H1 (cell line): ENCODE measurements around the gene NOLC1. TPM values are rescaled to one million over a fixed set of nuclear protein-coding genes. Genes with fewer than 3 reads are reported as not detected.

Experiments used
- ASH2L ChIP-seq: fragments of 200-600, 300-600 bp; sonication (generic); IDR thresholded peaks from one replicate; pipeline ENCODE4 v1.7.1; 2017; ENCODE audit warnings: low read length
- BACH1 ChIP-seq: IDR thresholded peaks from 2 replicates; pipeline ENCODE4 v1.6.1; 2012; ENCODE audit warnings: low read length, improper control_type of control experiment
- BRCA1 ChIP-seq: IDR thresholded peaks from 2 replicates; pipeline ENCODE4 v1.6.1; 2012; ENCODE audit warnings: low read depth, low read length, improper control_type of control experiment
- CHD1 ChIP-seq: IDR thresholded peaks from 2 replicates; pipeline ENCODE4 v1.6.1; 2012; ENCODE audit warnings: low read depth, low read length, improper control_type of control experiment
- CTBP2 ChIP-seq: IDR thresholded peaks from 2 replicates; pipeline ENCODE4 v1.7.0; 2011; ENCODE audit warnings: borderline replicate concordance, mild to moderate bottlenecking, moderate library complexity, mixed read lengths, low read length; ENCODE audit not compliant: insufficient read depth, insufficient read length
- FOSL1 ChIP-seq: IDR thresholded peaks from 2 replicates; pipeline ENCODE4 v1.6.1; 2011; ENCODE audit warnings: mild to moderate bottlenecking, low read depth, low read length, moderate library complexity; ENCODE audit not compliant: insufficient read depth
- JUND ChIP-seq: IDR thresholded peaks from 2 replicates; pipeline ENCODE4 v1.6.1; 2011; ENCODE audit warnings: mild to moderate bottlenecking, improper control_type of control experiment, low read length
- KDM4A ChIP-seq: IDR thresholded peaks from one replicate; pipeline ENCODE4 v1.7.1; 2012; ENCODE audit warnings: low read depth, mild to moderate bottlenecking, moderate library complexity, low read length, inconsistent platforms; ENCODE audit not compliant: severe bottlenecking
- KDM5A ChIP-seq: fragments of 200-600 bp; IDR thresholded peaks from 2 replicates; pipeline ENCODE4 v1.7.1; 2012; ENCODE audit warnings: mild to moderate bottlenecking, low read length, inconsistent platforms, mixed read lengths
- NANOG ChIP-seq: IDR thresholded peaks from 2 replicates; pipeline ENCODE4 v1.6.1; 2011; ENCODE audit warnings: low read length, low read depth, mild to moderate bottlenecking, inconsistent platforms; ENCODE audit not compliant: insufficient read depth, poor library complexity, severe bottlenecking
- POLR2A ChIP-seq, 2 experiments: IDR thresholded peaks; 1 replicate in 1 of 2; 2 replicates in 1 of 2; pipeline ENCODE4 v1.6.1; 2011; ENCODE audit warnings: low read depth in 2 of 2, low read length in 2 of 2, mild to moderate bottlenecking in 2 of 2; ENCODE audit errors: control extremely low read depth in 1 of 2
- POLR2AphosphoS5 ChIP-seq: IDR thresholded peaks from 2 replicates; pipeline ENCODE4 v1.6.1; 2011; ENCODE audit warnings: low read depth, low read length
- RBBP5 ChIP-seq: IDR thresholded peaks from 2 replicates; pipeline ENCODE4 v1.7.1; 2012; ENCODE audit warnings: low read depth, mild to moderate bottlenecking, inconsistent platforms, low read length, moderate library complexity, borderline replicate concordance
- RNF2 ChIP-seq: fragments of 200-900, 300-1000 bp; sonication (generic); IDR thresholded peaks from 2 replicates; pipeline ENCODE4 v1.7.1; 2016; ENCODE audit warnings: borderline replicate concordance, low read depth, mild to moderate bottlenecking, antibody characterized with exemption, low read length; ENCODE audit not compliant: poor library complexity, severe bottlenecking; ENCODE audit errors: missing control alignments
- SIN3A ChIP-seq, 2 experiments: IDR thresholded peaks in 1 of 2; conservative IDR thresholded peaks in 1 of 2; 2 replicates each; pipeline ENCODE4 v1.6.1; 2011 to 2012; ENCODE audit warnings: low read length in 2 of 2, improper control_type of control experiment in 1 of 2, low read depth in 1 of 2, mild to moderate bottlenecking in 1 of 2
- SIX5 ChIP-seq: IDR thresholded peaks from 2 replicates; pipeline ENCODE4 v1.6.1; 2011; ENCODE audit warnings: mild to moderate bottlenecking, low read depth, low read length
- SRF ChIP-seq: IDR thresholded peaks from 2 replicates; pipeline ENCODE4 v1.6.1; 2011; ENCODE audit warnings: mild to moderate bottlenecking, low read depth, low read length, moderate library complexity
- SUZ12 ChIP-seq: fragments of 200-600 bp; sonication (generic); IDR thresholded peaks from 2 replicates; pipeline ENCODE4 v1.6.1; 2012; ENCODE audit warnings: mild to moderate bottlenecking, inconsistent platforms, low read length, moderate library complexity, mixed read lengths
- TAF1 ChIP-seq: IDR thresholded peaks from 2 replicates; pipeline ENCODE4 v1.6.1; 2011; ENCODE audit warnings: mild to moderate bottlenecking, low read depth, low read length
- TAF7 ChIP-seq: optimal IDR thresholded peaks from 2 replicates; pipeline ENCODE3; 2011; ENCODE audit warnings: low read depth, mild to moderate bottlenecking, inconsistent platforms, low read length, moderate library complexity, borderline replicate concordance
- polyA plus RNA-seq, 7 experiments: library from polyadenylated mRNA; depleted of rRNA in 3 of 7; stranded (reverse) in 5 of 7; unstranded in 2 of 7; fragments of >200 nt in 5 of 7; fragments of 200-250 nt in 2 of 7; gene quantifications; 1 replicate in 5 of 7; 2 replicates in 1 of 7; 4 replicates in 1 of 7; pipeline versions ENCODE4 v1.2.1 to v1.2.3, GENCODE V29; 2011 to 2013; ENCODE audit warnings: missing spikeins in 2 of 7, mixed read lengths in 2 of 7
- total RNA-seq: library from RNA; stranded (reverse); fragmentation: NEBNext Ultra II Directional; extraction: Animal tissue kit (Norgen Biotek cat#: 25700); gene quantifications from 2 replicates; pipeline ENCODE4 v1.2.1, GENCODE V29; 2021
- TF ChIP-seq, protein P1 (sequence below): IDR thresholded peaks from 2 replicates; pipeline ENCODE4 v1.6.1; 2012; ENCODE audit warnings: low read length, inconsistent platforms
- TF ChIP-seq, protein P2 (sequence below): IDR thresholded peaks from 2 replicates; pipeline ENCODE4 v1.6.1; 2012; ENCODE audit warnings: inconsistent platforms

The NOLC1 gene
- total and polyA plus RNA-seq, 2 of the 8 experiments (the other 6 are each of a cell fraction or from before 2014, with no cell fraction given): 86.3 to 191 TPM

- TF ChIP-seq, protein P1, sequence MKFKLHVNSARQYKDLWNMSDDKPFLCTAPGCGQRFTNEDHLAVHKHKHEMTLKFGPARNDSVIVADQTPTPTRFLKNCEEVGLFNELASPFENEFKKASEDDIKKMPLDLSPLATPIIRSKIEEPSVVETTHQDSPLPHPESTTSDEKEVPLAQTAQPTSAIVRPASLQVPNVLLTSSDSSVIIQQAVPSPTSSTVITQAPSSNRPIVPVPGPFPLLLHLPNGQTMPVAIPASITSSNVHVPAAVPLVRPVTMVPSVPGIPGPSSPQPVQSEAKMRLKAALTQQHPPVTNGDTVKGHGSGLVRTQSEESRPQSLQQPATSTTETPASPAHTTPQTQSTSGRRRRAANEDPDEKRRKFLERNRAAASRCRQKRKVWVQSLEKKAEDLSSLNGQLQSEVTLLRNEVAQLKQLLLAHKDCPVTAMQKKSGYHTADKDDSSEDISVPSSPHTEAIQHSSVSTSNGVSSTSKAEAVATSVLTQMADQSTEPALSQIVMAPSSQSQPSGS: peak; percentile 87
- TF ChIP-seq RNF2 (no peak), BRCA1 (no peak; the same call in 1 of the 2 replicates), POLR2AphosphoS5 (peak; percentile 99), BACH1 (peak; percentile 91), KDM4A (peak; percentile 100), SIX5 (peak; percentile 38; the same call in 1 of the 2 replicates), TAF1 (peak; percentile 97), JUND (peak; percentile 81; the same call in 1 of the 2 replicates), FOSL1 (no peak), POLR2A (IDR thresholded peaks at IDR 0.05; ENCODE audit: control extremely low read depth in 1 of 2, low read depth in 2 of 2, low read length in 2 of 2) (peak; percentile 96 to 99), SRF (peak; percentile 90), SIN3A (conservative IDR thresholded peaks at IDR 0.05 in 1 of 2, IDR thresholded peaks at IDR 0.05 in 1 of 2; ENCODE audit: low read depth in 1 of 2, low read length in 2 of 2) (peak in 1 of 2 experiments; percentile 92; a peak in 3 of 4 replicates), KDM5A (peak; percentile 89), SUZ12 (no peak), ASH2L (peak; percentile 75), CHD1 (no peak), CTBP2 (peak; percentile 94), RBBP5 (no peak; the same call in none of the 2 replicates), NANOG (peak; percentile 62), TAF7 (peak; percentile 90)
- TF ChIP-seq, protein P2, sequence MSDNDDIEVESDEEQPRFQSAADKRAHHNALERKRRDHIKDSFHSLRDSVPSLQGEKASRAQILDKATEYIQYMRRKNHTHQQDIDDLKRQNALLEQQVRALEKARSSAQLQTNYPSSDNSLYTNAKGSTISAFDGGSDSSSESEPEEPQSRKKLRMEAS: peak; percentile 73
Observed at GRCh38 chr10:102151774-102152544, at the start of gene NOLC1 (continued).
